Fibroblast of the aortic adventitia (primary cell): ENCODE results near the gene PHF21A. TPM values are rescaled to one million over a fixed set of nuclear protein-coding genes. Genes with fewer than 3 reads are reported as not detected.

Experiments
- DNase-seq: peaks from one replicate; pipeline ENCODE4 v3.0.0-alpha.2; 2010; ENCODE audit warnings: low read depth
- H3K4me3 ChIP-seq: 2 replicates; pipeline ENCODE4 v1.5.1; 2011; ENCODE audit warnings: low read depth, mild to moderate bottlenecking, control low read depth, low read length, moderate library complexity
- total RNA-seq: library from RNA; depleted of rRNA; stranded (reverse); fragments of >200 nt; gene quantifications from 2 replicates; pipeline ENCODE4 v1.2.3, GENCODE V29; 2012; ENCODE audit warnings: low replicate concordance
- TF ChIP-seq, protein P1 (sequence below): IDR thresholded peaks from 2 replicates; pipeline ENCODE4 v1.5.1; 2011; ENCODE audit warnings: mild to moderate bottlenecking, low read length, control low read depth, inconsistent platforms; ENCODE audit not compliant: insufficient read depth

PHF21A gene
- total RNA-seq, 1 donor, result 22.5 TPM

DNA sequence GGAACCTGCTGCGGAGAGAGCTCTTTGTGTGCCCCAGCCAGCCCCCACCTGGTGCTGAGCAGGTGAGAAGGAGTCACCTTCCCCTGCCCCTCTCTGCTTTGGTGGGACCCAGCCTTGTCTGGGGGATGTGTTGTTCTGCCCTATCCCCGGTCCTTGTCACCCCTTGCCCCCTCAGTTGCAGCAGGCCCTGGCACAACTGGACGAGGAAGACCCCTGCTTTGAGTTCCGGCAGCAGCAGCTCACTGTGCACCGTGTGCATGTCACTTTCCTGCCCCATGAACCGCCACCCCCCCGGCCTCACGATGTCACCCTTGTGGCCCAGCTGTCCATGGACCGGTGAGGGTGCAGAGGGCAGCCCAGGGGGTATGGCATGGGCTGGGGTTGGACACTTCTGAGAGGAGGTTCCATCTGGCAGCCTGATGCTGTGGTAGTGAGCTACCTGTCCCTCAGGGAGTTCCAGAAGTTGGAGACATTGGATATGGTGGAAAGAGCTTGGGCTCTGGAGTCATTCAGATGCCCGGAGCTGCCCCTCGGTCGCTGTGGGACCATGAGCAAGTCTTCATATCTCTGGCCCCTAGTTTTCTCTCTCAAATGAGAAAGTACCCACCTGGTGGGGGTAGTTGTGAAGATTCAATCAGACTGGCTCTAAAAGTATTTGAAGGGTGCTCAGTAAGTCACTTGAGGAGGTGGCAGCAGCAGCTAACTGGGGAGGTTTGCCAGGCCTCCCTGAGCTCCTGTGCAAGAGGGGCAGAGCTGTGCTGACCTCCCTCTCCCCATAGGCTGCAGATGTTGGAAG, 194.5 kb downstream of the PHF21A start:
- H3K4me3 ChIP-seq, result no peak overlapping the region
- TF ChIP-seq, protein P1, sequence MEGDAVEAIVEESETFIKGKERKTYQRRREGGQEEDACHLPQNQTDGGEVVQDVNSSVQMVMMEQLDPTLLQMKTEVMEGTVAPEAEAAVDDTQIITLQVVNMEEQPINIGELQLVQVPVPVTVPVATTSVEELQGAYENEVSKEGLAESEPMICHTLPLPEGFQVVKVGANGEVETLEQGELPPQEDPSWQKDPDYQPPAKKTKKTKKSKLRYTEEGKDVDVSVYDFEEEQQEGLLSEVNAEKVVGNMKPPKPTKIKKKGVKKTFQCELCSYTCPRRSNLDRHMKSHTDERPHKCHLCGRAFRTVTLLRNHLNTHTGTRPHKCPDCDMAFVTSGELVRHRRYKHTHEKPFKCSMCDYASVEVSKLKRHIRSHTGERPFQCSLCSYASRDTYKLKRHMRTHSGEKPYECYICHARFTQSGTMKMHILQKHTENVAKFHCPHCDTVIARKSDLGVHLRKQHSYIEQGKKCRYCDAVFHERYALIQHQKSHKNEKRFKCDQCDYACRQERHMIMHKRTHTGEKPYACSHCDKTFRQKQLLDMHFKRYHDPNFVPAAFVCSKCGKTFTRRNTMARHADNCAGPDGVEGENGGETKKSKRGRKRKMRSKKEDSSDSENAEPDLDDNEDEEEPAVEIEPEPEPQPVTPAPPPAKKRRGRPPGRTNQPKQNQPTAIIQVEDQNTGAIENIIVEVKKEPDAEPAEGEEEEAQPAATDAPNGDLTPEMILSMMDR, result no peak
- DNase-seq, result no peak

- TF ChIP-seq, protein P1, result no peak
- no peak overlapping the region for H3K4me3 ChIP-seq
- DNase-seq, result no peak
These were observed 195.3 kb downstream of the PHF21A start for GRCh38 chr11:45926001-45926401.

DNA sequence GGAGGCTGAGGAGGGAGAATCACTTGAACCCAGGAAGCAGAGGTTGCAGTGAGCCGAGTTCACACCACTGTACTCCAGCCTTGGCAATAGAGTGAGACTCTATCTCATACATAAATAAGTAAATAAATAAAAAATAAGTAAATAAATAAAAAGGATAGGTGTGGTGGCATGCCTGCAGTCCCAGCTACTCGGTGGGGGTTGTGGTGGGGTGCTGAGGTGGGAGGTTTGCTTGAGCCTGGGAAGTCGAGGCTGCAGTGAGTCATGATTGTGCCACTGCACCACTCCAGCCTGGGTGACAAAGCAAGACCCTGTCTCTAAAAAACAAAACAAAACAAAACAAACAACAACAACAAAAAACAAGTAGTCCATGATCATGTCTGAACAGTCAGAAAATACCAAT, 195.7 kb downstream of the PHF21A start:
- no peak for DNase-seq
- TF ChIP-seq, protein P1, result no peak
- H3K4me3 ChIP-seq, result no peak overlapping the region

DNA sequence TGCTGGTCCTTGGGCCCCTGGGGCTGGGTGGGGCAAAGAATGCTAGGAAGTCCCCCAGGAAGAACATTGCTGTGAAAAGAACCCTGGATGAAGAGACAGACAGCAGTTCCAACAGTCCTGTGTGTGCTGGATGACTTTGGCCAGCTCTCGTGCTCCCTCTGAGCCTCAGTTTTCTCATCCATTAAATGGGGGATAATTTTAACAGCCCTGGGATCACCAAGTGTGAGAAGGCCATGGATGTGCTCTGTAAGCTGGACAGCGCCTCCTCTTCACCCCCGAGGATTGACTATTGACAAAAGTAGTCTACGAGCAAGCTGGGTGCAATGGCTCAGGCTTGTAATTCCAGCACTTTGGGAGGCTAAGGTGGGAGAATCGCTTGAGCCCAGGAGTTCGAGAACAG, 196.3 kb downstream of the PHF21A start:
- H3K4me3 ChIP-seq, result no peak overlapping the region
- DNase-seq, result no peak
- TF ChIP-seq, protein P1, result no peak

GRCh38 chr11:45924036-45924915, 197.0 kb downstream of the PHF21A start:
- H3K4me3 ChIP-seq, result no peak overlapping the region
- no peak for DNase-seq
- TF ChIP-seq, protein P1, result no peak

DNA sequence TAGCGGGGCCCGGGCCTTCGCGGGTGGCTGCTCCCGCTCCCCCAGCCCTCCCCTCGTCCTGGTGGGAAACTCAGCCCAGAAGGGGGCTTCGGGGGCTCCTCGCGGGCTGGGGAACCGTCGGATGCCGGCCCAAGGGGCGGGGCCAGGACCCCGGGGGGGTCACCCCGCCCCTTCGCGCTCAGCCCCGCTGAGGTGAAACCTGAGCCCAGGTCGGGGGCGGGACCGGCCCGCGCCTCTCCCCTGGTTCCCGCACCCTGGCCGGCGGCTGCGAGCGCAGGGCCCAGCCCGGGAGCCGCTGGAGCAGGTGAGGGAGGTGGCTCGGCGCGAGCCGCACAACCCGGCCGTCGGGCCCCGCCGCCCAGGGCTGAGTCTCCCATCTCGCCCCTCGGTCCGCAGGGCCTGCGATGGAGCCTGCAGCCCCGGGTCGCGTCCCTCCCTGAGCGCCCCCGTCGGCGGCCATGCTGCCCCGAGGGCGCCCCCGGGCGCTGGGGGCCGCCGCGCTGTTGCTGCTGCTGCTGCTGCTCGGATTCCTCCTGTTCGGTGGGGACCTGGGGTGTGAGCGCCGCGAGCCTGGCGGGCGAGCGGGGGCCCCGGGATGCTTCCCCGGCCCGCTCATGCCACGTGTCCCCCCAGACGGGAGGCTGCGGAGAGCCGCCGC, 198.7 kb downstream of the PHF21A start, which contains the start of gene LARGE2:
LARGE2 (plus strand) TSS at position 232 of the 658 bp plus-strand sequence; CDS start at position 459, 227 bp downstream.
- DNase-seq, result no peak
- no peak within 1 kb of the TSS for H3K4me3 ChIP-seq
- TF ChIP-seq, protein P1, result no peak
